ENCODE results near the gene CNDP2. TPM values are rescaled to one million over a fixed set of nuclear protein-coding genes. Genes with fewer than 3 reads are reported as not detected.

Gene CNDP2
- total RNA-seq, 1 donor from 2014 or later = 56.1 TPM

GRCh38 chr18:74494514-74494913, 1.6 kb upstream of the CNDP2 start:
- Mint-ChIP-seq H3K4me3 (peak overlapping the region; percentile 75), H3K4me1 (peaks cover 17% of the 10 kb centered on the region), H3K36me3 (peaks cover 2% of the 10 kb centered on the region), H3K9me3 (no peaks in the 10 kb centered on the region), H3K27ac (no peak overlapping the region), H3K27me3 (ENCODE audit: insufficient read depth, low read depth) (peaks cover 6% of the 10 kb centered on the region)
- H3K27ac ChIP-seq = no peak overlapping the region
- no peak overlapping the region for H3K4me2 ChIP-seq
- H4K20me1 ChIP-seq (ENCODE audit: low read depth) = peaks cover 20% of the 10 kb centered on the region
- no peak overlapping the region for H3K9ac ChIP-seq
- H3K4me3 ChIP-seq = no peak overlapping the region
- no peaks in the 10 kb centered on the region for H3K4me1 ChIP-seq
- no peak overlapping the region for H2AFZ ChIP-seq (replicated peaks)
- H3K79me2 ChIP-seq (ENCODE audit: low read depth) = peaks cover 32% of the 10 kb centered on the region
- no peak for DNase-seq (ENCODE audit: low spot score)
- H3K9me3 ChIP-seq (ENCODE audit: low read depth) = no peaks in the 10 kb centered on the region
- no peaks in the 10 kb centered on the region for H3K27me3 ChIP-seq
- TF ChIP-seq CTCF (IDR thresholded peaks at IDR 0.05) = no peak
- TF ChIP-seq EZH2 (IDR thresholded peaks at IDR 0.05) = no peak
- no peak for TF ChIP-seq EZH2phosphoT487 (IDR thresholded peaks at IDR 0.05)
- H3K36me3 ChIP-seq = no peaks in the 10 kb centered on the region
- H3F3A ChIP-seq (ENCODE audit: low read depth) = peaks cover 13% of the 10 kb centered on the region

- H3K9me3 Mint-ChIP-seq = no peaks in the 10 kb centered on the region
- H2AFZ ChIP-seq (replicated peaks) = peak overlapping the region; percentile 66
- H3K9ac ChIP-seq = peak overlapping the region; percentile 87
Observed at GRCh38 chr18:74496508-74497323, 553 bp downstream of the CNDP2 start.

DNA sequence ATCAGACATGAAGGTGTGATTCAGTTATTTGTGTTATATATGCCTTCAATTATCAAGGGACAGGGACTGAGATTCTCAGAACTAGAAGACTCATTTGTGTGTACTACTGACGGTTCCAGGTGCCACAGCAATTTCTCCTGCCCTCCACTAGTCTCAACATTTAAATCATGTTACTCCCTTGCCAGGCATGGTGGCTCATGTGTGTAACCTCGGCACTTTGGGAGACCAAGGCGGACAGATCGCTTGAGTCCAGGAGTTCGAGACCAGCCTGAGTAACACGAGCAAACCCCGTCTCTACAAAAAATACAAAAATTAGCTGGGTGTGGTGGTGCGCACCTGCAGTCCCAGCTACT, 1.1 kb downstream of the CNDP2 start:
- peaks cover 43% of the 10 kb centered on the region for H3K79me2 ChIP-seq (ENCODE audit: low read depth)
- H4K20me1 ChIP-seq (ENCODE audit: low read depth) = peaks cover 20% of the 10 kb centered on the region
- no peak overlapping the region for H3K9ac ChIP-seq
- no peak overlapping the region for H3K27ac ChIP-seq
- no peak overlapping the region for H2AFZ ChIP-seq (replicated peaks)
- H3K9me3 ChIP-seq (ENCODE audit: low read depth) = no peaks in the 10 kb centered on the region
- Mint-ChIP-seq H3K9me3 (no peaks in the 10 kb centered on the region), H3K4me3 (peak overlapping the region; percentile 96), H3K27me3 (ENCODE audit: insufficient read depth, low read depth) (peaks cover 6% of the 10 kb centered on the region), H3K4me1 (peaks cover 21% of the 10 kb centered on the region), H3K27ac (no peak overlapping the region), H3K36me3 (peaks cover 7% of the 10 kb centered on the region)
- no peaks in the 10 kb centered on the region for H3K4me1 ChIP-seq
- H3K4me3 ChIP-seq = peak overlapping the region; percentile 81
- no peaks in the 10 kb centered on the region for H3K27me3 ChIP-seq
- H3K36me3 ChIP-seq = peaks cover 9% of the 10 kb centered on the region
- no peak for DNase-seq (ENCODE audit: low spot score)
- peak overlapping the region; percentile 79 for H3K4me2 ChIP-seq
- peaks cover 13% of the 10 kb centered on the region for H3F3A ChIP-seq (ENCODE audit: low read depth)
- TF ChIP-seq EZH2 (IDR thresholded peaks at IDR 0.05) = no peak
- no peak for TF ChIP-seq EZH2phosphoT487 (IDR thresholded peaks at IDR 0.05)
- TF ChIP-seq CTCF (IDR thresholded peaks at IDR 0.05) = no peak

More at GRCh38 chr18:74496508-74497323, 553 bp downstream of the CNDP2 start:
- Histone ChIP-seq H3K4me1 (no peaks in the 10 kb centered on the region), H3K4me2 (peak overlapping the region; percentile 79), H3K79me2 (ENCODE audit: low read depth) (peaks cover 43% of the 10 kb centered on the region), H3K36me3 (peaks cover 9% of the 10 kb centered on the region), H3K4me3 (peak overlapping the region; percentile 81), H3K27me3 (no peaks in the 10 kb centered on the region), H3K27ac (peak overlapping the region; percentile 59), H3F3A (ENCODE audit: low read depth) (peaks cover 13% of the 10 kb centered on the region), H4K20me1 (ENCODE audit: low read depth) (peaks cover 20% of the 10 kb centered on the region), H3K9me3 (ENCODE audit: low read depth) (no peaks in the 10 kb centered on the region)
- Mint-ChIP-seq H3K36me3 (peaks cover 7% of the 10 kb centered on the region), H3K27ac (no peak overlapping the region), H3K4me3 (peak overlapping the region; percentile 96), H3K4me1 (peaks cover 21% of the 10 kb centered on the region), H3K27me3 (ENCODE audit: insufficient read depth, low read depth) (peaks cover 6% of the 10 kb centered on the region)
- TF ChIP-seq EZH2phosphoT487 (IDR thresholded peaks at IDR 0.05) = no peak
- TF ChIP-seq EZH2 (IDR thresholded peaks at IDR 0.05) = no peak
- no peak for TF ChIP-seq CTCF (IDR thresholded peaks at IDR 0.05)
- DNase-seq (ENCODE audit: low spot score) = peak; percentile 71

Data from neural progenitor cell (in vitro differentiated cells).